GM18873 (cell line): Measurements from ENCODE around the gene SPATA31A5.
"Not testable (repeated sequence)": the region's sequence is repeated elsewhere in the genome, so short reads cannot be mapped to it uniquely, and the experiment has no call there.

ENCODE experiments used
- ATAC-seq: cut with Tn5 transposase; IDR thresholded peaks from one replicate; pipeline ENCODE4 v1.9.1; 2021; ENCODE audit warnings: mild to moderate bottlenecking, moderate library complexity, moderate number of reproducible peaks; ENCODE audit not compliant: unreplicated experiment, low FRiP score

The SPATA31A5 gene

GRCh38 chr9:60914107-60914506 is at the start of gene SPATA31A5:
Gene SPATA31A5, plus strand, starts transcription at chr9:60914407. Its CDS starts 29 bp downstream, at chr9:60914436.
- ATAC-seq, result not testable (repeated sequence)

GRCh38 chr9:60962990-60963350 is 48.8 kb downstream of the SPATA31A5 start:
- not testable (repeated sequence) for ATAC-seq

- not testable (repeated sequence) for ATAC-seq
These were observed 52.2 kb downstream of the SPATA31A5 start for GRCh38 chr9:60966382-60966781.
